Measurements from ENCODE around the gene SLC39A13.

SLC39A13 gene

GRCh38 chr11:47384498-47384897 lies 23.9 kb upstream of the SLC39A13 start:
- DNase-seq (ENCODE audit: low read depth): no peak

DNA sequence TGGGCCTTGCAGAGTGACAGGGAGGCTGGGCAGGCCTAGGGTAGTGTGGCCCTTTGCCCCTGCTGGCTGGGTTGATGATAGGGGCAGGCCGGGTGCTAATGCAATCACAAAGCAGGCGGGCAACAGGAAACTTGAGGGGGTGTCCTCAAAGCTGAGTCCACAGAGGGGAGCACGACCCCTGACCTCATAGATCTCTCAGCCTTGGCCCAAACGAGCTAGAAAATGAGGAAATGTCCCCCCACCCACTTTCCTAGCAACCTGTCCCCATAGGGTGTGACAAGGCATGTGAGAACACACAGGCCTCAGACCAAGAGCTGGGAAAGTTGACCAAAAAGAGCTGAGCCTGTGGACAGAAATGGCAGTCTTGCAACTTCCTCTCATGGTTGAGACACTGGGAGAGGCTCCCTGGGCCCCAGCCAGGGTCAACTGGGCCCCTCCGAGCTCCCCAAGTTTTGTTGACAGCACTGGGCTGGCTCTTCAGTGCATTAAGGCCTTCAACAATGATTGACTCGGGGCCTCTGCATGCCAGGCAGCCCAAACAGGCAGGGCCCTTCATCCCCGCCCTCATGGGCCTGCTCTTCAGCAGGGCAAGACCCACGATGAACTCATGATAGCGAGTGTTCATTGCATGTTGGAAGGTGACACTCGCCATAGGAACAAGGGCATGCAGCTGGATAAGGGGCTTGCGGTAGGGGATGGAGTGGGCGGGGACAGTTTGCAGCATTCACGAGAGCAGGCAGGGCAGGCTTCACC lies 20.3 kb upstream of the SLC39A13 start:
- no peak for DNase-seq (ENCODE audit: low read depth)

- no peak for DNase-seq (ENCODE audit: low read depth)
Measured at GRCh38 chr11:47388697-47389576, 19.5 kb upstream of the SLC39A13 start.

DNA sequence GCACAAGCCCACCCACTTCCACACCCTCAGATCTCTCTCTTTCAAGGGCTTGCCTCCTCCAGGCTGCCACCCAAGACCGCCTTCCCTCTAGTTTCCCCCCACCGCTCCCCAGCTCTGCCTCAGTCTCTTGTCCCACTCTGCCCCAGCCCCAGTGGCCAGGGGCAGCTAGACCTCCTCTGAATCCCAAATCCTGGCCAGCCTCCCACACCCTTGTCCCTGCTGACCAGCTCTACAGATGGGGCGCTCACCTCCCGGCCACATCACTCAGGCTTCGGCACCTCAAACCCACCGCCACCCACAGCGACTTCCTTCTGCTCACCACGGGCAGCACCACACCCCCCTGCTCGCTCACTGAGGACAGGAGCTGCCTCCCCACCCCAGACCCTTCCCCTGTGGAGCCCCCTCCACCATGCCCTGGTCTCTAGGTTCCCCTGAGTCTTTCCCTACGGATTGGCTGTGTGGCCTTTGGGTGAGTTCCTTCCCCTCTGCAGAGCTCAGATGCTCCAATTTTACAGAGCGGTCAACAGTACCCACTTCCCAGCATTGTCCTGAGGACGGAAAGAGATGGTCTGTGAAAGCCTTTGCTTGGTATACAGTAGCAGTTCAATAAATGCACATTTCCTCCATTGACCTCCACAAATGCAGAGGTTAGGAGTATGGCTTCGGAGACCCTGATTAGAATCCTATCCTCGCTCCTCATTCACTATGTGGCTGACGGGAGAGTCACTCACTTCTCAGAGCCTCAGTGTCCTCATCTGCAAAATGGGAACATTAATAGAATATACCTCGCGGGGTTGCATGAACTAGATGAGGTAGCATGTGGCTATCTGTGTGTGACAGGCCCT lies 18.6 kb upstream of the SLC39A13 start:
- DNase-seq (ENCODE audit: low read depth): no peak

DNA sequence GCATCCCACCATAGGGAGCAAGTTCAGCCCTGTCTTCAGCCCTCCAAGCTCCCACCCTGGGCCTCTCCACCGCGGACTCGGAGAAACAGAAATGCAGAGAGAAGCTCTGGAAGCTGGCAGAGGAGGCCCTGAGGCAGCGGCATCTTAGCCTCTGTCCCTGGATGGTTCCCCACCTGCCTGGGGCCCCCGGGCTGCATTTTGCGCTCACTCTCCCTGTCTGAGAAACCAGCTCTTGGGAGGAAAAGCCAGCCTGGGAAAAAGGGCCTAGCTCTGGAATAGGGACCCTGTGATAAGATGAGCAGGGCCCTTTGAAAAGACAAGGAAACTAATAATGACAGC lies 18.0 kb upstream of the SLC39A13 start:
- no peak for DNase-seq (ENCODE audit: low read depth)

GRCh38 chr11:47391077-47391583 lies 17.3 kb upstream of the SLC39A13 start:
- no peak for DNase-seq (ENCODE audit: low read depth)

- DNase-seq (ENCODE audit: low read depth): no peak
Measured at GRCh38 chr11:47391711-47392432, 16.5 kb upstream of the SLC39A13 start.

GRCh38 chr11:47392546-47393162 lies 15.7 kb upstream of the SLC39A13 start:
- no peak for DNase-seq (ENCODE audit: low read depth)

DNA sequence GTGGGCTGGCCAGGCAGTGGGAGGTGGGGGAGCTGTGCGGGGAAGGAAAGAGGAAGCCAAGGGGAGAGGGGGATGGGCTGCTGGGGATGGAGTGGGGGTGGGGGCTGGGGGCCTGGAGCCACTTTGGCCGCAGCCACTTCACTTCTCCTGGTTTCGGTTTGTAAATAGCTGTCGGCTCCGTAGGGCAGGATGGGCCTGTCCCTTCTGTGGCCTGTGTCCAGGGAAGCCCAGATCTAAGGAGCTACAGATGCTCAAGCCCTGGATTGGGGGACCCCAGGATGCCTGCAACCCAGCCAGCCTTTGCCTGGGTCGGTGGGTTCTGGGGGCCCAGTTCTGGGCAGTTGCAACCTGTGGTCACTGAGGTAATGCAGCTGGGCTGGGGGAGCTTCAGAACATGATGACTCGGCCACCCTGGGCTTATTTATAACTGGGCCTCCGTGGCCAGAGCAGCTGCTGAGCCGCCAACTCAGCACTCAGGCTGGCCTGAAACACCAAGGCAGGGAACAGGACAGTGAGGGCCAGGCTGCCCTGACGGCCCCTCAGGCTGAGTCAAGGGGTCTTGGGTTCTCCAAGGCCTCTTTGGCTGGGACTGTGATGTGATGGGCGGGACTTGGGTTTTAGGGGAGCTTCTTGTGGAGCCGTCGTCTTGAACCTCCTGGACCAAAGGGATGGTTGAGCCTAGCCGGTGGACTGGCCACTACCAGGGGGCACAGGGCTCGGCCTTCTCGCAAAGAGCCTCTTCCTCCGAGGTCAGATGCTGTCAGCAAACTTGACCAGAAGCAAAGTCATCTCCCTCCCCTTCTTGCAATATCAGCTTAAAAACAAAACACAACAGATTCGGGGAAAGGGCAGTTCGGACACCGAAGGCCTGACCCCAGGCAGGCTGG lies 15.0 kb upstream of the SLC39A13 start:
- no peak for DNase-seq (ENCODE audit: low read depth)

DNA sequence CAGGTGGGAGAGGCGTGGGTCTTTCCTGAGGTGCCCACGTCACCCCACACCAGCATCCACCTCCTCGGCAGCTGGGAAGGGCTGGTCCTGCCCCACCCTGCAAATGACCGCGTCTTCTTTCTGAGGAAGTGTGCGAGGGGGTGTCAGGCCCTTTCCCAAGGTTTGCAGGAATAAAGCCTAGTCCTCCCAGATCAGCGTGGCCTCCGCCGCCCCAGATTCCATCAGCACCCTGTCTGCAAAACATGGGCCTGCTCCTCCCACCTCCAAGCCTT lies 14.4 kb upstream of the SLC39A13 start:
- no peak for DNase-seq (ENCODE audit: low read depth)

DNA sequence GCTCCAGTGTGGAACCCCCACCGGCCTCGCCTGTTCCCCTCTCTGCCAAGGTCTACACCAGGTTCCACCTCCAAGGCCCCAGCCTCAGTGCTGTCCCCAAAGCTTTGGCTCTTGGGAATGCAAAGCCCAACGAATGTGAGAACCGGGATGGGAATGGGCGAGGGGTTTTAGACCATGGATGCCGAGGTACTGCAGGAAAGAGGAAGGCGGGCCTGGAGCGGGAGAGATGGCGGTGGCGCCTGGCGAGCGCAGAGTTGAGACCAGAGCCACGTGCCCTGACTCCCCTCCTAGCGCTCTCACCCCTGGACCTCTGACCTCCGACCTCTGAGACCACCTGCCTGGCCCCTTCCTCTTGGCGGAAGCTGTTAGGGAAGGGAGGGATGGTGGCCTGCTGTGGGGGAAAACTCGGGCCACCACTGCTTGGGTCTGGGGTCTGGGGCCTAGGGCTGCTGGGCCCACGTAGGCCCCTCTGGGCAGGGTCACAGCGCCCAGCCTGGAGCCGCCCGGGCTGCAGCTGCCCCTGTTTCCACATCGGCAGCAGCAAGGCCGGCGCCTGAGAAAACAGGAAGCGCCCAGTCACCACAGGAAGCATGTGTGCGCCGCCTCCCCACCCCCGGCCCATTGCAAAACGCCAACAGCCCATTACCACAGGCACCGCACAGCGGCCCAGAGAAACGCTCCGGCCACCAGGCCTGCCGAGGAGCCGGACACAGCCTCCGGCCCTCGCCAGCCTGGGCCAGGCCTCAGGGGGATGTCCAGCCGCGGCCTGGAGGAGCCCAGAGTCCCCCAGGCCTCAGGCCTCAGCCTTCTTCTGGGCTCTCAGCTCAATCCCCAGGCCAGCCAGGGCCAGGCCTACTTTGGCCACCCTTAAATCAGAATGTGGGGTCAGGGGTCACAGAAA lies 13.8 kb upstream of the SLC39A13 start:
- peak; percentile 33 for DNase-seq (ENCODE audit: low read depth)

- DNase-seq (ENCODE audit: low read depth): no peak
Measured at GRCh38 chr11:47395223-47396048, 13.0 kb upstream of the SLC39A13 start.

GRCh38 chr11:47396049-47396320 lies 12.4 kb upstream of the SLC39A13 start:
- no peak for DNase-seq (ENCODE audit: low read depth)

DNA sequence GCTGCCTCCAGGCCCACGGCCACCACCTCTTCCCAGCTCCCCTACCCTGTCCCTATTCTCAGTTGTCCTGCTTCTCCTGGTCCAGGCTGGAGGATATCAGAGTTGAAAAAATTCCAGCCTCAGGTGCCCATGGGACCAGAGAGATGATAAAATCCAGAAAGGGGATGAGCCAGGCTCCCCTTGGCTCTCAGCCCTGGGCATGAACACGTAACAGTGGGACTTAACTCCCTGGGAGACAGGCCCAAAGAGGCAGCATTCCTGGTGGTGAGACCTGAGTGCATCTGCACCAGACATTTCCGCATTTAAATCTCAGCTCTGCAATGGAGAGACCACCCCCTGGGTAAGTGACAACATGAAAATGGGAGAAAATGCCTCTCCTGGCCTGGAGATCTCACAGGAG lies 10.4 kb upstream of the SLC39A13 start:
- no peak for DNase-seq (ENCODE audit: low read depth)

- DNase-seq (ENCODE audit: low read depth): no peak
Measured at GRCh38 chr11:47398551-47398950, 9.8 kb upstream of the SLC39A13 start.

DNA sequence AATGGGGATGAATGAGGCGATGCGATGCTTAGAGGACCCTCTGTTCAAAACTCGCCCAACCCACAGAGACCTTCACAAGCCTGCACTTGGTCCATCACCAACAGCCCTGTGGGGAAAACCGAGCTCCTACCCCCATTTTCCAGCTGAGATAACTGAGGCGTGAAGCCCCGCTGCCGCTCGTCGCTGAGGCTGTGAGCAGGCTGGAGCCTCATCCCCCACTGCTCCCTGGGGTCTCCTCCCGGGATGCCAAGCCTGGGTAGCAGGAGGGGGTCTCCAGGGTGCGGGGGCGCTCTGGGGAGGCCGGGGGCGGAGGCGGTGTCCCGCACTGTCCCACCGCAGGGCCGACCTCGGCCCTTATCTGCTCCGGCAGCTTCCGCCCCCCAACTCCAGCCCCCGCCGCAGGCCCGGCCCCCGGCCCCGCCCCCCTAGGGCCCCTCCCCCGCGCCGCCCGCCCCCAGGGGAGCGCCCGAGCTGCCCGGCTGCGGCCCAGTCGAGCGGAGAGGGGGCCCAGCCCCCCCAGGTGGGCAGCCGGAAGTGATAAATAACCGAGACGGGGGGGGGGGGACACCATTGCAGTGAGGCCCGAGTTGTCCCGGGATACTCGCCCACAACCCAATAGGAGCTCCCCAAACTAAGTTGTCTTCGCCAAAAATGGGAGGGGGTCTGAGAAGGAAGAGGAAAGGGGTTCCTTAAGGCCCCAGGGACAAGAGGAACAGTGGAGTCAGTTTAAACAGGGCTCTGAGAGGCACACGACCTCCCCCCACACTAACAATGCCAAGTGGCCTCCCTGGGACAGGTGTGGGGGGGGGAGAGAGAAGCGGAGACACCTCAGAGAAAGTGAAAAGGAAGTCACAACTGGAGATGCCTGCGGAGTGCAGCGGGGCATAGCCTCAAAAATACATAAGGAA lies 8.3 kb upstream of the SLC39A13 start:
- DNase-seq (ENCODE audit: low read depth): no peak

DNA sequence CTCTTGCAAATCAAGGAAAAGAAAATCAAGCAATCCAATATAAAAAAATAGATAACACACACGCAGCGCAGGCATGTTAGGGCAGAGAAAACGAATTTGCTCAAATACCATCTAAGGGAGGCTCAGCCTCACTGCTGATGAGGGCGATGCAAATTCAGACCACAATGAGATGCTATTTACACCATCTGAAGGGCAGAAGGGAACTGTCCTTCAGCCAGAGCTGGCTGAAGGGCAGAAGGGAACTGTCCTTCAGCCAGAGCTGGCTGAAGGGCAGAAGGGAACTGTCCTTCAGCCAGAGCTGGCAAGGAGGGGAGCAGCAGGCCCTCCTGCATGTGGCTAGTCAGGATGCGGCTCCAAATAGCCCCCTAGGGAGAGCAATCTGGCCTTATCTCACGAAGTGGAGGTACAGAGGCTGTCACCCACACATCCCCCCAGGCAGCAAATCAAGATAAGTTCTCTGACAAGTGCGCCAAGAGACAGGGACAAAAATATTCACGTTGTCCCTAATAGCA lies 7.6 kb upstream of the SLC39A13 start:
- no peak for DNase-seq (ENCODE audit: low read depth)

All from activated gamma-delta T cell treated with anti-CD3 and anti-CD28 coated beads, Interleukin-2, amount 50 U/mL, for 16 hours (primary cell).